NCI-H1092 treated with DMSO at 0.1 percent for 48 hours (cell line): ENCODE results near the gene OR5AU1.
"Not testable (repeated sequence)": the region's sequence is repeated elsewhere in the genome, so short reads cannot be mapped to it uniquely, and the experiment has no call there.

ENCODE experiments used
- DNase-seq: peaks from one replicate; lab custom pipeline; 2025; lab: John Stamatoyannopoulos, UW

OR5AU1 gene

GRCh38 chr14:21171128-21171527 is 15.3 kb upstream of the OR5AU1 start:
- DNase-seq: no peak

DNA sequence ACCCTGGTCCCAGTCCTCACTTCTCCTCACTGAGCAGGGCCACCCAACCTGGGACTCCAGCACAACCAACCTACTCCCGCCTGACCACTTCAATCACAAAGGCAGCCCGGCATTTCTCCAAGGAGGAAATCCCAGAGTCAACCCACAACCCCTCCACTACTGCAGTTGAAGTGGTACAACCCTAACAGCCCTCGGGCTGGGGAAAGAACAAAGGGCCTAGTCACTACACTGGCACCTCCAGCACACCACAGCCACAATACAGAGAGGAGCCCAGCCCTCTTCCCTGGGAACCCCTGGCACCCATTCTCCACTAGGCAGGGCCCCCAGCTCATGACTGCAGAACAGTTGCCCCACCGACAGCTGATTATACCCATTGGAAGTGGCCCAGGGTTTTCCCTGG is 13.7 kb upstream of the OR5AU1 start:
- DNase-seq: no peak

DNA sequence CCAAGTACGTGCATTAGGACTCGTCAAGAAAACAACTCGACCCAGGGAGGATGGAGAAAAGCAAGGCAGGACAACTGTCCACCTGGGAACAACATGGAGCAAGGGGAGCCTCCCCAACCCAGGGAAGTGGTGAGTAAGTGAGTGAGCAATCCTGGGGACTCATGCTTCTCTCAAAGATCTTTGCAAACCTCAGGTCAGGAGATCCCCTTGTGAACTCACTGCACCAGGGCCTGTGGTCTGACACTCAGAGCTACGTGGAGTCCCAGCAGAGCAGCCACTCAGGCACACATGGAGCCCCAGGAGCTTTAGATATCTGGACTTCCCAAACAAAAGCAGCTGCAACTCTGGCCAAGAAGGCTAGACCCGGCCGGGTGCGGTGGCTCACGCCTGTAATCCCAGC is 12.2 kb upstream of the OR5AU1 start:
- no peak for DNase-seq

GRCh38 chr14:21165670-21166069 is 9.8 kb upstream of the OR5AU1 start:
- not testable (repeated sequence) for DNase-seq

DNA sequence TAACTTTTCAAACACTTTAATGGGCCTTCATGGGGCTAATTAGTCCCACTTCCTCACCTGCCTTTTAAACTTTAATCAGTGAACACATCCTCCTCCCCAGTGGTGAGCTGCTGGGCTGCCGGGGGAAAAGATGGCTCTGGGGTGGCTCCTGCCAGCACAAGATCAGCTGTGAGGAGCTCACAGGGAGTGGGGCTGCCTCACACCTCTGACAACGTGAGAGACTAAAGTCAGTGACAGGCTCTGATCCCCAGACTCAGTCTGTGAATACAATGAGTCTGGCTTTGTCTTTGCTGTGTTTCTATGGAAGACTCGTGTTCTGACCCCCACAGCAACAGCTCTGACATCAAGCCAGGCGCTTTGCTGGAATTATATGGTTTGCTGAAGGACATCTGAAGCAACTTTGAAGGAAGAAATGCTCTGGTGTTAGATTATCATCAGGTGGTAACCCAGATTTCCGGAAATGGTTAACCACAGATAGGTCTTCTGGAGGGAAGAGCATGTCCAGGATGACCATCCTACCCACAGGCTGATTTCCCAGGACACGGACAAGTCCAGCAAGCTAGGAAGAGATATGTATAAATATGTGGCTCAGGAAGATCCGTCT is 9.2 kb upstream of the OR5AU1 start:
- not testable (repeated sequence) for DNase-seq

DNA sequence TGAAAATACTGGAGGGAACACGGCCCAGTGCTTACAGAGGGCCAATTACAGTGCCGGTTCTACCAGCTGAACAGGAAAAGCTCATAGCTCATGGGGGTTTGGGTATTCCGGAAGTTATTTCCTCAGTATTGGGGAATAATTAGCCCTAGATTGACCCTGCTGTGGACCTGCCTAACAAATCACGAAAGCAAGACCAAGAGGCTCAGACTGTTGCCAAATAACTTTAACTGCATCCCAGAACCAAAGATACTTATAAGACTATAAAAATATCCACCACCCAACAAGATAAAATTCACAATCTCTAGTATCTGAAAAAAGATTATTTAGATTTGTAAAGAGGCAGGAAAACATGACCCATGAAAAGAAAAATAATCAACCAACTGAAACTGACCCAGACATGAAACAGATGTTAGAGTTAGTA is 8.0 kb upstream of the OR5AU1 start:
- DNase-seq: no peak

DNA sequence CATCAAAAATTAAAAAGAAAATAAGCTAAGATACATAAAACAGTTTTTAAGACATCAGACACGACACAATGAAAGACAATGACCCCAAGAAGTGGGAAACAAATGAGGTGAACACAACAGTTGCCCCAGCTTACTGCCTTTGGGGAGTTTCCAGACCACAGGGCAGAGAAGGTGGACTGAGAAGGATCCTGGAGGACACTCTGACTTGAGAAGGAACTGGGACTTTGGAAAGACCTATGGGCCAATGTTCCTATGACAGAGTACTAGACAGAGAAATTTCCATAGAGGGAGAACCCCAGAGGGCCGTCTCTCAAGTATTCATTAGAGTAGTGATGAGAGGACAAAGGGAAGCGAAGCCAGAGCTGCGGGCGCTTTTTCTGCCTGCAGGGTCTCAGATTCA is 6.2 kb upstream of the OR5AU1 start:
- no peak for DNase-seq

DNA sequence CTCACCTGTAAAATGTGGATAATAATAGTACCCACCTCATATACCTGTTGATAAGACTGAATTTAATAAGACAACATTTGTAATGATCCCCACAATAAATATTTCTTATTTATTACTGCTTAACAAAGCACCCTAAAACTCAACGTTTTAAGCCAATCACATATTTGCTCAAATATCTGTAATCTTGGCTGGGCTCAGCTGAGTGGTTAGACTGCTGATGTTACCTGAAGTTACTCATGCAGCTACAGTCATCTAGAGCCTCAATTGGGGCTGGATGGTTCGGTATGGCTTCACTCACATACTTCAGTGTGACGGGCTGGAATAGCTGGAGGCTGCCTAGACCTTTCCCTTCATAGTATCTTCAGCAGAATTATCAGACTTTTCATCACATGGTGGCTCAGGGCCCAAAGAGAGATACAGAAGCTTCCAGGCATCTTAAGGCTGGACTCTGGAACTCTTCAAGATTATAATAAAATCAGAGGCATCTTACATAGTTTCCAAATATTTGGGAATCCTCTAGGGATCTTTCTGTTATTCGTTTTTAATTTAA is 4.3 kb upstream of the OR5AU1 start:
- DNase-seq: no peak

DNA sequence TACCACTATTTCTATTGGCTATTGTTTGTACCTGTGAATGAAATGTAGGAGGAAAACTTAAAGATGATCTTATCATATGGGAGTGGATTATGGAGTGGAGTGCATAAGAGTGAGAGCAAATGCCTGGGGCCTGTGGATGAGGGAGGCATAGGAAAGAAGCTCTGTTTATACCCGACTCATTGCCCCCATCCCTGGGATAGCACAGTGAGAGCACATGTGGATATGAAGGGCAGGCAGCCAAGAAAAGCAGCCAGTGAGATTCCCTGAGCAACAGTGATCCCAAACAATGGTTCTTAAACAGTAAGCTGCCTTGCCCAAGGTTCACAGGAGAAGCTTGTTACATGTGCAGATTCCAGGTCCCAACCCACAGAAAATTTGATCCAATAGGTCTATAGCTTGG is 2.3 kb upstream of the OR5AU1 start:
- DNase-seq: not testable (repeated sequence)

DNA sequence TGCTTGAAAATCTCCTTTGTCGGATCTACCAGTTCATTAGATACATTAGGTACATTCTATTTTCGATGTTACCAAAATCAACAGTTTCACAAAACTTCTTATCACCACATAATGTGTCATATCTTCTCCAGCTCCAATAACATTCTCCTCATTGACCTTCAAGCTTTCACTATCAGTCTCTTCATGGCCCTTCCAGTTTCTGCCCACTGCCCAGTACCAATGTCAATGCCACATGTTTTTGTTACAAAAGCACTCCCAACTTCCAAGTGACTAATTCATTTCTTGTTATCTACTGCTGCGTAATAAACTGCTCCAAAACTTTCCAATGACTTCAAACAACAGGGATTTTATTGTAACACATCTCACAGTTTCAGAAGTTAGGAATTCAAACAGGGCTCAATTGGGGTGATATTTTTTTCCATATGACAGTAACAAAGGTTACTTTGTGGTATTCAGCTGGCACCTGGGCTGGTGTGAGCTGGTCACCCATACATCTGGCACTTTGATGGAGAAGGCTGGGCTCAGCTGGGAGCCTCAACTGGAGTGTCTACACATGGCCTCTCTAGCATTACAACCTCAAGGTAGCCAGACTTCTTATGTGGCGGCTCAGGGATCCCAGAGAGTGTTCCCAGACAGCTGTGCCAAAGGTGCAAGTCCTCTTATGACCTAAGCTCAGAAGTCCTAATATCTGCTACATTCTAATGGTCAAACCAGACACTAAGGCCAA is 6.1 kb downstream of the OR5AU1 start:
- no peak for DNase-seq

DNA sequence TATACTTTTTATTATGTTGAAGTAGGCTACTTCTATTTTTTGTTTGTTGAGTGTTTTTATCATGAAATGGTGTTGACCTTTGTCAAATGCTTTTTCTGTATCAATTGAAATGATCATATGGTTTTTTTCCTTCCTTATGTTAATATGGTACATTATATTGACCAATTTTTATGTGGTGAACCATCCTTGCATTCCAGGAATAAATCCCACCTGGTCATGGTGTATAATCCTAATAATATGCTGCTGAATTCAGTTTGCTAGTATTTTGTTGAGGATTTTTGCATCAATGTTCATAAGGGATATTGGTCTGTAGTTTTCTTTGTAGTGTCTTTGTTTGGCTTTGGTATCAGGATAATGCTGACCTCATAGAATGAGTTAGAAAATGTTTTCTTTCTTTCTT is 10.4 kb downstream of the OR5AU1 start:
- DNase-seq: no peak

GRCh38 chr14:21142357-21142756 is 13.5 kb downstream of the OR5AU1 start:
- no peak for DNase-seq

DNA sequence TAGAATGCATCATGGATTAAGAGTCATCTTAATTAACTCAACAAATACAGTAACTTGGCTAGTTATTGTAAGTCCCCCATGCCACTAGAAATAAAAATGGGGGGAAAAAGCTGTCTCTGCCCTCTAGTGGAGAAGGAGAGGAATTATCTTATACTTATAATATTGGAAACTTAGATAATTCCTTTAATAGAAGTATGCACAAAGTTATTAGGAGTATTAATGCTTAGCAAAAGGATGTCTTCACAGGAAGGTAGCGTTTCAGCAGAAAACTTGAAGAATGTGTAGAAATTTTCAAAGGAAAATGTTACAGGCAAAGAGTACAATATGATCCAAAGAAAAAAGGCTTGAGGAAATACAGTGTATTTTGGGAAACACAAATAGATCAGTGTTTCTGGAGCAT is 19.8 kb downstream of the OR5AU1 start:
- DNase-seq: peak; percentile 6

DNA sequence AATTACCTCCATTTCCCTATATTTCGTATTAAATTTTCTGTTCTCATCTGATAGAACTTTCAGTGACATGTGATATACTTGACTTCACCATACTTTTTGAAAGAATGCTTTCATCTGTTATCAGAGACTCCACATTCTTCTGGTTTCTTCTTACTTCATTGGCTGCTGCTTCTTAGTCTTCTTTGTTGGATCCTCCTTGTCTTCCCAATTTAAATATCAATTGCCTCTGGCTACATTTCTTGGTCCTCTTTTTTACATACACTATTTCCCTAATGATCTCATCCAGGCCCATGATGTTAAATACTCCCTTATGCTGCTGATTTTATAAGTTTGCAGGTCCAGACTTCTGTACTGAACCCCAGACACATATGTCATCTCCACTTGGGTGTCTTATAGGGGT is 22.0 kb downstream of the OR5AU1 start:
- no peak for DNase-seq

DNA sequence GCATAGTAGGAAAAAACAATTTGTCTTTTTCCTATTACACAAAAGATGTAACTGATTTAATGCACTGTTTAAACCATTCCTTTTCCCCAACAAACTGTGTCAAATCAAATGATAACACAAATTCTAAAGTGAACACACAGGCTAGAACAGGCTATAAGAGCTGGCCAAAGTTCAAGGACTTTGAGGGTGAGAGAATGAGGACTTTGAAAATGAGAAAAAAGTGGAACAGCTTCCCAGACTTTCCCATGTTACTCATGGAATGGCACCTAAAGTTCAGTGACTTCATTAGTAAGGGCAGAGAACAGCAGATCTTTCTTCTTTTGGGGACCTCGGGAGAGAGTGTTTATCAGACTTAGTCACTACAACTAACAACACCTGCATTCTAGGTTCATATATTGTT is 32.4 kb downstream of the OR5AU1 start:
- no peak for DNase-seq

DNA sequence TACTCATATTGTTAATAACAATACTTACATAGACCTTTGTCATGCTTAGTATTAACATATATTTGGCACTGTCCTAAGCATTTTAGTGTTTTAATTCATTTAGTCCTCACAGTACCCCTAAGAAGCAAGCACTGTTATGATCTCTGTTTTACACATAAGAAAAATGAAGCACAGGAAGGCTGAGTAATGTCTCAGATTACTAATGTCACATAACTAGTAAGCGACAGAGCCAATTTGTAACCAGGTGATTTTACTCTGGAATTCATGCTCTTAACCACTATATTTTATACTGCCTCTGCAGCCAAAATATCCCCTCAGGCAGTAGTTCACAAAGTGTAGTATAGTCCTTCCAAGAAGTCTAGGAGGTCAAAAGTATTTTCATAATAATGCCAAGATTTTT is 34.7 kb downstream of the OR5AU1 start:
- DNase-seq: no peak

GRCh38 chr14:21120686-21121085 is 35.2 kb downstream of the OR5AU1 start:
- no peak for DNase-seq

- no peak for DNase-seq
Observed at GRCh38 chr14:21118933-21119332, 36.9 kb downstream of the OR5AU1 start.

GRCh38 chr14:21113369-21113768 is 42.5 kb downstream of the OR5AU1 start:
- DNase-seq: no peak

- DNase-seq: no peak
Observed at GRCh38 chr14:21112255-21112654, 43.6 kb downstream of the OR5AU1 start.

- DNase-seq: no peak
Observed at GRCh38 chr14:21109377-21110138, 46.3 kb downstream of the OR5AU1 start.

GRCh38 chr14:21108791-21109190 is 47.1 kb downstream of the OR5AU1 start:
- no peak for DNase-seq

GRCh38 chr14:21107283-21107800 is 48.5 kb downstream of the OR5AU1 start:
- no peak for DNase-seq
